ENCODE measurements around the gene CRTC1. TPM values are rescaled to one million over a fixed set of nuclear protein-coding genes. Genes with fewer than 3 reads are reported as not detected.
A peak's percentile ranks its signal among the peaks of the same experiment; 100 is the strongest.

The CRTC1 gene
- total and polyA plus RNA-seq, 2 of the 13 experiments (the other 11 are each of a cell fraction or from before 2014, with no cell fraction given): 2.0 to 2.7 TPM

GRCh38 chr19:18795540-18795939 is 112.1 kb downstream of the CRTC1 start:
- in situ Hi-C loops (cut with HindIII; ENCODE audit: extremely low pct_ligation_motif_present, low pct_unique_long_range_greater_than_20kb): no loop called here

More at GRCh38 chr19:18795540-18795939, 112.1 kb downstream of the CRTC1 start:
- Histone ChIP-seq H3K9ac (ENCODE audit: insufficient read depth, low read depth, low read length) (no peak overlapping the region), H3K27ac (ENCODE audit: extremely low read length, insufficient read depth, low read length) (no peak overlapping the region), H3K9me3 (ENCODE audit: low read length) (no peaks in the 10 kb centered on the region), H3K4me1 (ENCODE audit: insufficient read depth, low read length) (peaks cover 52% of the 10 kb centered on the region), H3K4me2 (ENCODE audit: low read depth, low read length) (peak overlapping the region; percentile 51; the same call in 1 of the 2 replicates), H2AFZ (ENCODE audit: low read length) (no peak overlapping the region), H3K4me3 (replicated peaks in 1 of 3; ENCODE audit: insufficient read depth in 1 of 3, low read depth in 2 of 3, low read length in 3 of 3) (peak overlapping the region in 1 of 3 experiments; percentile 33; a peak in 1 of 6 replicates), H3K36me3 (replicated peaks in 1 of 2; ENCODE audit: control insufficient read depth in 1 of 2, insufficient read depth in 2 of 2, low read length in 2 of 2) (no peaks in the 10 kb centered on the region), H3K27me3 (ENCODE audit: control insufficient read depth in 1 of 2, insufficient read depth in 2 of 2, low read length in 2 of 2) (peaks cover 8 to 51% of the 10 kb centered on the region in 2 experiments), H3K79me2 (ENCODE audit: insufficient read depth, low read length) (no peaks in the 10 kb centered on the region), H4K20me1 (ENCODE audit: insufficient read depth, low read length) (no peaks in the 10 kb centered on the region)
- CTCF ChIA-PET (ENCODE audit: low intra/inter-chr PET ratio, low total read pairs): no interaction called here
- ATAC-seq (peak; percentile 36), FAIRE-seq (no peak), DNase-seq (ENCODE audit: low spot score) (no peak)
- BruUV-seq (replicated peaks): no TSS peak
- POLR2A ChIA-PET: interaction anchor here (0.8 kb wide), 1 partner anchor 10 kb away, joined by 3 read pairs; no protein-coding TSS in a partner anchor
- intact Hi-C loops (cut with micrococcal nuclease; ENCODE audit: unreplicated experiment): loop anchor here (5.0 kb wide), 1 partner anchor 37 kb away; the partner anchor contains the start of gene UPF1
- no peak; the same call in 1 of the 2 replicates for TF ChIP-seq RXRA (CRISPR knock-in tag; IDR thresholded peaks at IDR 0.05)
- TF ChIP-seq ZNF704 (CRISPR knock-in tag; IDR thresholded peaks at IDR 0.05; ENCODE audit: borderline replicate concordance): no peak
- TF ChIP-seq SOX6 (IDR thresholded peaks at IDR 0.05): no peak
- 0 out of 2 replicates have a peak, but pooled peaks have one; percentile 23 for TF ChIP-seq SOX6 (CRISPR knock-in tag; IDR thresholded peaks at IDR 0.05)
- no peak for TF ChIP-seq NR3C1 (CRISPR knock-in tag; IDR thresholded peaks at IDR 0.05)
- TF ChIP-seq E2F2 (CRISPR knock-in tag; IDR thresholded peaks at IDR 0.05; ENCODE audit: borderline replicate concordance): no peak
- no peak for TF ChIP-seq KDM6A (CRISPR knock-in tag; IDR thresholded peaks at IDR 0.05; ENCODE audit: low read depth)
- TF ChIP-seq PATZ1 (CRISPR knock-in tag; IDR thresholded peaks at IDR 0.05): peak; percentile 53
- TF ChIP-seq ZBTB14 (CRISPR knock-in tag; IDR thresholded peaks at IDR 0.05): no peak
- peak; percentile 31; the same call in 1 of the 2 replicates for TF ChIP-seq ZNF687 (CRISPR knock-in tag; IDR thresholded peaks at IDR 0.05)
- 30% methylated on average over 6 of the region's 21 CpGs for WGBS (ENCODE audit: low lambda C conversion rate)

Data from HepG2 (cell line).